Subcutaneous abdominal adipose tissue (tissue), 5 donors: ENCODE measurements around the gene LCLAT1.

Source experiments
- H3K27ac ChIP-seq: one replicate; pipeline ENCODE4 v1.7.0; 2013; ENCODE audit warnings: low read depth, mild to moderate bottlenecking, inconsistent platforms, low read length, moderate library complexity
- H3K27me3 ChIP-seq, 5 donors: one replicate each; pipeline ENCODE4 v1.7.0; 2013; ENCODE audit warnings: low read length in 5 of 5, inconsistent platforms in 1 of 5; ENCODE audit not compliant: control insufficient read depth in 5 of 5, insufficient read depth in 4 of 5
- H3K36me3 ChIP-seq, 5 donors: one replicate each; pipeline ENCODE4 v1.7.0; 2013; ENCODE audit warnings: low read length in 5 of 5; ENCODE audit not compliant: control insufficient read depth in 5 of 5, insufficient read depth in 5 of 5
- H3K4me1 ChIP-seq, 5 donors: one replicate each; pipeline ENCODE4 v1.7.0; 2013; ENCODE audit warnings: low read length in 5 of 5, mild to moderate bottlenecking in 3 of 5, moderate library complexity in 1 of 5; ENCODE audit not compliant: control insufficient read depth in 5 of 5, insufficient read depth in 5 of 5
- H3K4me3 ChIP-seq, 5 donors: one replicate each; pipeline ENCODE4 v1.7.0; 2013; ENCODE audit warnings: low read length in 5 of 5, low read depth in 1 of 5
- H3K9ac ChIP-seq, 5 donors: one replicate each; pipeline ENCODE4 v1.7.0; 2013; ENCODE audit warnings: low read length in 5 of 5, mild to moderate bottlenecking in 4 of 5, moderate library complexity in 3 of 5
- H3K9me3 ChIP-seq, 5 donors: one replicate each; pipeline ENCODE4 v1.7.0; 2013; ENCODE audit warnings: low read length in 5 of 5; ENCODE audit not compliant: control insufficient read depth in 5 of 5
- donor health status: healthy.
- donor health status: healthy.
- donor health status: healthy.
- donor health status: healthy.
- donor health status: healthy.

Gene LCLAT1

DNA sequence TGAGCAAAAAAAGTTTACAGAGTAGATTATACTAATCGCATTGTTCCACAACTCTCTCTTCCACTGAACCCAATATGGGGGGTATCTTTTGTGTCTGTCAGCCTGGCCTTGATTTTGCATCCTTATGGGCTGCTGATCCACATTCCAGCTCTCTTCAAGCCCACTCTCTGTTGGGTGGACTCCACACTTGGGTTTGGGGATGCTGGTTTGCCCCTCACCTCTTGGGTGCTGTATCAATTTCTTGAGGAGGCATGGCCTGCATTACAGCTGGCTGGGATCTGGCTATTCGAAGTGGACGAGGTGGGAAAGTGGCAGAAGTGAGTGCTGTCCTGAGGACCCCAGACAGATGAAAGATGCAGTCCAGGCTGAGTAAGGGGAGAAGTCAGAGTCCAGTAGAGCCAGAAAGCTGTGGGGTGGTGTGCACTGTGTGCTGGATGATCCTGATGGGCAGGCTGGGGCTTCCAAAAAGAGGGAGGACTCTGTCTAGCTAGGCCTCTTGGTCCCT lies 218.8 kb downstream of the LCLAT1 start:
- Histone ChIP-seq H3K9ac (no peak overlapping the region), H3K4me3 (no peak overlapping the region), H3K27me3 (peaks cover 0 to 7% (median 1%) of the 10 kb centered on the region in 5 donors), H3K9me3 (peaks cover 0 to 10% (median 0%) of the 10 kb centered on the region in 5 donors), H3K4me1 (peaks cover 0 to 4% (median 0%) of the 10 kb centered on the region in 5 donors), H3K36me3 (no peaks in the 10 kb centered on the region), H3K27ac (no peak overlapping the region)

DNA sequence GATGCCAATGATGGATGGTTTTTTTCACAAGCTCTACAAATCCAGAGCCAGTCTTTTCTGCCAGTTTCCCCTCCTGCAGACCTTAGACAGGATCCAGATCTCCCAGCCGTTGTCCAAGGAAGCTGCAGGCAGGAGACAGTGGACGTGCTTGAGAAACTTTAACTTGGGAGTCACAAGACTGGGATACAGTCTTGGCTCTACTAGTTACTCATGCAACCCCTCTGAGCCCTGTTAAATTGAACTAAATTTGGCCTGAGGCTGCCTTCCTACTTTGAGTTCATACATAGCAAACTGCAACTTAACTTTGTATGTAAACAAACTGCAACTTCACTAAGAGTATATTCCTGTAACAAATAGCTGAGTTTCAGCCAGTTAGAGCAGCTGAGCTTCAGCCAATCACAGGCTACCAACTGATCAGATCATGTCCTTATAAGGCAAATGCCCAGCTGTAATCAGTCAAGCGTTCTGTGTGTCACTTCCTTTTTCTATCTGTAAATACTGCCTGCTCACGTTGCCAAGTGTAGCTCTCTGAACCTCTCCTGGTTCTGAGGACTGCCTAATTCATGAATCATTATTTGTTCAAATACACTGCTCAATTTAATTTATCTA lies 219.3 kb downstream of the LCLAT1 start:
- H3K4me3 ChIP-seq = no peak overlapping the region
- H3K4me1 ChIP-seq = peaks cover 0 to 4% (median 0%) of the 10 kb centered on the region in 5 donors
- H3K27ac ChIP-seq = no peak overlapping the region
- H3K9me3 ChIP-seq = peaks cover 0 to 10% (median 0%) of the 10 kb centered on the region in 5 donors
- H3K36me3 ChIP-seq = no peaks in the 10 kb centered on the region
- H3K9ac ChIP-seq = no peak overlapping the region
- peaks cover 0 to 7% (median 3%) of the 10 kb centered on the region in 5 donors for H3K27me3 ChIP-seq

DNA sequence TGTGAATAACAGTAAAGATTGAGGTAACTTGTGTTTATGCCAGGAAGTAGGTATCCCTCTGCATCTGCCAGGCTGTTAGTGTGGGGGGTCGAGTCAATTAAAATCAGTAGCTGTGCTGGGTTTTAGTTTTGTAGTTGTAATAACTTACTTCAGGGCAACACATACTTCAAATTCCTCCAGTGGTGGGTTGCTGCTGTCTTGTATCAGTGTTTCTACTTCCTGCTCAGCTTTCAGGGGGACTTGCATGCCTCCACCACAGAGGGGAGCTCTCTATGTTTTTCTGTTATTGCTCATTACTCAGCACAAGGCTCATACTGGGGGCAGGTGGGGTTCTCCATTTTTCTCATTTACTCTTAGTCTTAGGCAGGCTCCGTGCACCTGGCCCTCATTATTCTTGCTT lies 223.4 kb downstream of the LCLAT1 start:
- H3K27ac ChIP-seq = no peak overlapping the region
- H3K4me3 ChIP-seq = no peak overlapping the region
- peaks cover 0 to 4% (median 0%) of the 10 kb centered on the region in 5 donors for H3K4me1 ChIP-seq
- no peaks in the 10 kb centered on the region for H3K36me3 ChIP-seq
- peaks cover 0 to 16% (median 0%) of the 10 kb centered on the region in 5 donors for H3K9me3 ChIP-seq
- peaks cover 0 to 3% (median 0%) of the 10 kb centered on the region in 5 donors for H3K27me3 ChIP-seq
- H3K9ac ChIP-seq = no peak overlapping the region

DNA sequence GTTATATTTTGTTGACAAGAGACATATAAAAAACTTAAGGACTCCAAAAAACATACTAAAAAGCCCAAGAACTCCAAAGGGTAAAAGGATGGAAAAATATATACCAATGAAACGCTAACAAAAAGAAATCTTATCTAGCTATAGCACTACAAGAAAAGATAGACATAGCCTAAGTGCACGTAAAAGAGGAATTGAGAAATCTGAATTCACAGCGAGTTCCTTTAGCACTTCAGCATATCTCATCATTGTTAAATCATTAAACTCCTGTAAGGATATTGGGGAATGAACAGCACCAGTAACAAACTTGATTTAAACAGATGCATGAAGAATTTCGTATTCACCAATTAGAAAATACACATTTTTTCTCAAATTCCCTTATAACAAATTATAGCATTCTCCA lies 226.1 kb downstream of the LCLAT1 start:
- H3K4me1 ChIP-seq = no peaks in the 10 kb centered on the region
- peaks cover 0 to 16% (median 0%) of the 10 kb centered on the region in 5 donors for H3K9me3 ChIP-seq
- no peak overlapping the region for H3K4me3 ChIP-seq
- H3K9ac ChIP-seq = no peak overlapping the region
- no peak overlapping the region for H3K27ac ChIP-seq
- H3K36me3 ChIP-seq = no peaks in the 10 kb centered on the region
- H3K27me3 ChIP-seq = peaks cover 0 to 3% (median 0%) of the 10 kb centered on the region in 5 donors

DNA sequence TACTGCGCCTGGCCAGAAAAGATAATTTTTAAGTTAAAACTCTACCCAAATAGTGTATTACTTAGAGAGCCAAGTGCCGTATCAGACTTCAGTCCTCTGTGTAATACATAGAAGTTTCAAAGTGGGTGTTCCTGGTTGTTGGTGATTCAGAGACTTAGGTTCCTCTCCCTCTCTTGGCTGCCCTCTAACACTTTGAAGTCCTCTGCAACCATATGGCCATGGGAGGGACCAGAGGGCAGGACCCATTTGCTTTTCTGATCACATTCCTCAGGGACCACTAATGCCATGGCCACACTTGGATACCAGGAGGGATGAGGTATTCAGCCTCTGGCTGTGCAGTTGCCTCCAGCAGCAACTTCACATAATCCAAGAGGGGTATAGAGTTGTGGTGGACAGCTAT lies 228.7 kb downstream of the LCLAT1 start:
- peaks cover 0 to 6% (median 0%) of the 10 kb centered on the region in 5 donors for H3K9me3 ChIP-seq
- no peaks in the 10 kb centered on the region for H3K4me1 ChIP-seq
- H3K4me3 ChIP-seq = no peak overlapping the region
- H3K36me3 ChIP-seq = no peaks in the 10 kb centered on the region
- H3K27ac ChIP-seq = no peak overlapping the region
- H3K27me3 ChIP-seq = peaks cover 0 to 3% (median 0%) of the 10 kb centered on the region in 5 donors
- H3K9ac ChIP-seq = no peak overlapping the region

DNA sequence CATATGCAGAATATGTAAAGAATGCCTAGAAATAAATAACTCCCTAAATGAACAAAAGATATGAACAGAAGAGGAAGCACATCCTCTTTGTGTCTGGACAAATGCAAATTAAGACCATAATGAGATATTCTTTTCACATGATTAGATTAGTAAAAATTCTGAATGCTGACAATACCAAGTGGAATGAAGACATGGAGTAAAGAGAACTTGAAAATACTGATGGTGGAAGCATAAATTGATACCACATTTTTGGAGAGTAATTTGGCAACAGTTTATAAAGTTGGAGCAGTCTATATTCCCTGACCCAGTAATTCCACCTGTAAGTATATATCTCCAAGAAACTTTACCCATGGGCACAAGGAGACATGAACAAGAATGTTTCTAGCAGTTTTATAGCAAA lies 230.2 kb downstream of the LCLAT1 start:
- no peak overlapping the region for H3K4me3 ChIP-seq
- no peaks in the 10 kb centered on the region for H3K27me3 ChIP-seq
- no peaks in the 10 kb centered on the region for H3K4me1 ChIP-seq
- H3K27ac ChIP-seq = no peak overlapping the region
- no peak overlapping the region for H3K9ac ChIP-seq
- H3K9me3 ChIP-seq = peaks cover 0 to 6% (median 0%) of the 10 kb centered on the region in 5 donors
- H3K36me3 ChIP-seq = no peaks in the 10 kb centered on the region

DNA sequence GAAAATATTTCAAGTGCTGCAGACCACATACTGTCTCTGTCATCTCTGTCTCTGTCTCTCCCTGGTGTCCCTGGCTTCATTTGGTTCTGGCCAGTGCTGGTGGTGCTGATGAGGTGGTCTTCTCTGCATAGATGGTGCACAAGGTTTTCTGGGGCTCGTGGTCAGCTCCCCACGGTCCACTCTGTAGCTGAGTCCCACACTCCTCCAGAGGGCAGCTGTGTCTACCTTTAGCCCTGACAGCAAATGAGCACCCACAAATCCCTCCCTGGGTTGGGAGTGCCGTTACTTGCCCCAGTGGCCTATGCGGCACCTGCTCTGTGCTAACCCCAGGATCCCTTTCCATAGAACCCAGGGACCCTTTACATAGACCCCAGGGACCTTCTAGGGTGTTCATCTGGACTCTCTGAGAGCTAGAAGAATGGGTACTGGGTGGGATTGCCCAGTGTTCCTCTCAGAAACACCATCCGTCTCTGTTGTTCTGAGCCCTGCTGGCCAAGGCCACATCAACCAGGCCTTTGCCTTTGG lies 230.9 kb downstream of the LCLAT1 start:
- no peak overlapping the region for H3K4me3 ChIP-seq
- H3K4me1 ChIP-seq = no peaks in the 10 kb centered on the region
- peaks cover 0 to 2% (median 0%) of the 10 kb centered on the region in 5 donors for H3K9me3 ChIP-seq
- no peaks in the 10 kb centered on the region for H3K27me3 ChIP-seq
- no peak overlapping the region for H3K27ac ChIP-seq
- H3K9ac ChIP-seq = no peak overlapping the region
- H3K36me3 ChIP-seq = no peaks in the 10 kb centered on the region

DNA sequence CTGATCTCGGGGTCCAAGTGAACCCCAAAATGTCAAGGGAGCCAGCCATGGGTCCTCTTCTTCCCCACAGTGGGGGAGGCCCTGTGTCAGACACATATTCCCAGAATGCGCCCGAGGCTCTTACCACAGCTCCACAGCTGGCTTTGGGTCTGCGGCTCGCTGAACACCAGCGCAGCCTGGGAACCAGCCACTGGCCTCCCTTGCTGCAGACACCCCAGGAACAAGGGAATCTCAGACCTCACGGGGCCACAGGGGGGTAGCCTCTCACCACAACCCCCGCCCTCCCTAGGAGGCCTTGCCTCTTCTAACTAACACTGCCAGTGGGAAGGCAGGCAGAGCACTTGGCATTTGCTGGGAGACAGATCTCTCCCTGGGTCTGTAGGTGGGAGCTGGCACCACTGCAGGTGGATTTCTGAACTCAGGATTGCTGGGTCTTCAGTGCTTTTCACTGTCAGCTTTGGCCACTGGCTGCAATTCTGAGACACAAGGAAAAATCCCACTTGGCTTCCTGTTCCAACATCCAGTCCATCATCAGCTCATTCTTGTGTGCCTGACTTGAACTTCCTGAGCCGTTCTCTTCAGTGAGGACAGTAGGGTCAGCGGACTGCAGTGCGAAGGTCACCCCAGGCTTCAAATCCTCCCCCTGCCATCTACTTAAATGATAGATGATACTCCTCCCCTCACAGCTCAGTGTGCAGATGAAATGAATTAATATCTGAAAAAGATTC lies 231.5 kb downstream of the LCLAT1 start:
- Histone ChIP-seq H3K27ac (no peak overlapping the region), H3K9ac (no peak overlapping the region), H3K27me3 (no peaks in the 10 kb centered on the region), H3K36me3 (no peaks in the 10 kb centered on the region), H3K4me3 (no peak overlapping the region), H3K9me3 (no peaks in the 10 kb centered on the region), H3K4me1 (no peaks in the 10 kb centered on the region)

DNA sequence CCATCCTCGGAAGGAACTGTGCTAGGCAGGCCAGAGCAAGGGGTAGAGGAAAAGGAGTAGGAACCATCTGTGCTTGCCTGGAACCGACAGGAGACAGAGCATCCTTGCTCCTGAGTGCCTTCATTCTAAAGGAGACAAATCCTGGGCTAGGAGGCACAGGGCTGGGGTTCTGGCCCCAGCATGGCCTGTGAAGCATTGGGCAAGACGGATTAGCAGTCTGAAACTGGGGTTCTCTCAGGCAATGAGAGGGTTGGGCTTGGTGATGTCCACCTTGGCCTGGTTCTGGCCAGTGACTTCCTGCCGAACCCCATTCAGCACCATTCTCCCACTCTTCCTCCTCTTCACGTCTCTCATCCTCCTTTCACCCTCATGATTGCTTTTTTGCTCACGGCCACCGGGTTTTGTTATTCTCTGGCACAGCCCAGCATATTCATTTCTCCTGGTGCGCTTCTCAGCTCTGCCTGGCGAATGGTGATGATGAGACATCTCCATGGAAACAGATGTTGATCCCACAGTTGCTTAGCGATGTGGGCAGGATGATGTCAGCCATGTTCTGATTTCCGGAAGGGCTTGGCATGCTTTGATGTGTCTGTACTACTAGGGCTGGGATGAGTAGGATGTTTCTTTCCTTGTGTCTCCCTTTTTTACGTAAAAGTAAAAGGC lies 232.5 kb downstream of the LCLAT1 start:
- Histone ChIP-seq H3K4me3 (no peak overlapping the region), H3K9me3 (no peaks in the 10 kb centered on the region), H3K9ac (no peak overlapping the region)

DNA sequence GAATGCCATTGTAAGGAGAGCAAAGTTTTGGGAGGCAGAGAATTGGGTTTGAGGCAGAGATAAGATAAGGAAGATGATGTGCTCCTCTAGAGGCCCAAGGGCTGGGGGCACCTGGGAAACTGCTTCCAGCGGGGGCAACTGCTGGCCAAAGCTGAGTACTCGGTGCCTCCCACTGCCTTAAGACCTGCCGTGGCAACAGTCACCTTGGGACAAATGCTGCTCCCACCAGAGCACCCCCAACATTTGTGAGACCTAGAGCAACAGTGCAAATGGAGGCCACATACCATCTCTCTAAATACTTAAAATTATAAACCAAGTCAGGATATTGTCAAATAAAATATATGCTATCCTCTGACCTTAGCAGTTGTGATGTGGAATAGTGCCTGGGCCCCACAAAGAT lies 233.1 kb downstream of the LCLAT1 start:
- Histone ChIP-seq H3K36me3 (no peaks in the 10 kb centered on the region), H3K27ac (no peak overlapping the region), H3K9ac (no peak overlapping the region), H3K4me1 (no peaks in the 10 kb centered on the region), H3K4me3 (no peak overlapping the region), H3K9me3 (no peaks in the 10 kb centered on the region), H3K27me3 (peaks cover 0 to 3% (median 0%) of the 10 kb centered on the region in 5 donors)

More for the DNA sequence above, 232.5 kb downstream of the LCLAT1 start:
- Histone ChIP-seq H3K36me3 (no peaks in the 10 kb centered on the region), H3K27me3 (peaks cover 0 to 2% (median 0%) of the 10 kb centered on the region in 5 donors), H3K4me1 (no peaks in the 10 kb centered on the region), H3K27ac (no peak overlapping the region)
